ENCODE data around the gene KLK1.

Gene KLK1

GRCh38 chr19:50837300-50837699, 13.7 kb upstream of the KLK1 start:
- TF ChIP-seq CTCF (IDR thresholded peaks at IDR 0.05; ENCODE audit: low read length, missing control alignments), result no peak
- H3K4me3 ChIP-seq (replicated peaks; ENCODE audit: low read depth, low read length), result no peak overlapping the region
- DNase-seq (ENCODE audit: low read depth), result no peak

GRCh38 chr19:50836543-50837195, 13.1 kb upstream of the KLK1 start:
- H3K4me3 ChIP-seq (replicated peaks; ENCODE audit: low read depth, low read length), result no peak overlapping the region
- no peak for DNase-seq (ENCODE audit: low read depth)
- no peak for TF ChIP-seq CTCF (IDR thresholded peaks at IDR 0.05; ENCODE audit: low read length, missing control alignments)

GRCh38 chr19:50835785-50836542, 12.4 kb upstream of the KLK1 start:
- no peak for TF ChIP-seq CTCF (IDR thresholded peaks at IDR 0.05; ENCODE audit: low read length, missing control alignments)
- peak; percentile 61 for DNase-seq (ENCODE audit: low read depth)
- H3K4me3 ChIP-seq (replicated peaks; ENCODE audit: low read depth, low read length), result peak overlapping the region; percentile 64

- DNase-seq (ENCODE audit: low read depth), result peak; percentile 7
- H3K4me3 ChIP-seq (replicated peaks; ENCODE audit: low read depth, low read length), result peak overlapping the region; percentile 64
- no peak for TF ChIP-seq CTCF (IDR thresholded peaks at IDR 0.05; ENCODE audit: low read length, missing control alignments)
Observed at GRCh38 chr19:50835103-50835784, 11.7 kb upstream of the KLK1 start.

- no peak for TF ChIP-seq CTCF (IDR thresholded peaks at IDR 0.05; ENCODE audit: low read length, missing control alignments)
- no peak for DNase-seq (ENCODE audit: low read depth)
- H3K4me3 ChIP-seq (replicated peaks; ENCODE audit: low read depth, low read length), result no peak overlapping the region
Observed at GRCh38 chr19:50833802-50834167, 10.2 kb upstream of the KLK1 start.

- DNase-seq (ENCODE audit: low read depth), result no peak
- no peak within 1 kb of the TSS for H3K4me3 ChIP-seq (replicated peaks; ENCODE audit: low read depth, low read length)
- TF ChIP-seq CTCF (IDR thresholded peaks at IDR 0.05; ENCODE audit: low read length, missing control alignments), result no peak
Observed at GRCh38 chr19:50833117-50833801, 9.7 kb upstream of the KLK1 start, which contains the start of gene KLK15. KLK15 (minus strand) TSS chr19:50833574; CDS start chr19:50831492, 2,082 bp downstream.

All from fibroblast of pulmonary artery (primary cell).